Upper lobe of left lung (tissue), 6 donors: ENCODE data around the gene CDKN2AIP. TPM values are rescaled to one million over a fixed set of nuclear protein-coding genes. Genes with fewer than 3 reads are reported as not detected.

ENCODE experiments used
- ATAC-seq, 2 donors: fragments of 200-7000 bp; cut with Tn5 transposase; one replicate each; pipeline ENCODE4 v1.9.1; 2022; ENCODE audit warnings: mild to moderate bottlenecking in 2 of 2, moderate library complexity in 2 of 2; ENCODE audit not compliant: low FRiP score in 2 of 2
- DNase-seq, 2 donors: peaks; one replicate each; pipeline ENCODE4 v3.0.0-alpha.2; 2019 to 2020
- H3K27ac ChIP-seq, 4 donors: fragments of 200-600 bp; sonication (generic); one replicate each; pipeline ENCODE4 v1.5.1; 2016 to 2019
- H3K27me3 ChIP-seq, 4 donors: fragments of 200-600 bp; sonication (generic); one replicate each; pipeline ENCODE4 v1.5.1; 2017 to 2019
- H3K36me3 ChIP-seq, 4 donors: fragments of 200-600 bp; sonication (generic); one replicate each; pipeline ENCODE4 v1.5.1; 2016 to 2019
- H3K4me1 ChIP-seq, 4 donors: fragments of 200-600 bp; sonication (generic); one replicate each; pipeline ENCODE4 v1.5.1; 2018 to 2019
- H3K4me3 ChIP-seq, 4 donors: fragments of 200-600 bp; sonication (generic); one replicate each; pipeline ENCODE4 v1.5.1; 2017 to 2019; ENCODE audit warnings: mild to moderate bottlenecking in 2 of 4, moderate library complexity in 1 of 4
- H3K9me3 ChIP-seq, 4 donors: fragments of 200-600 bp; sonication (generic); one replicate each; pipeline ENCODE4 v1.5.1; 2018 to 2019
- CTCF ChIP-seq, 6 experiments: fragments of 450-650 bp in 4 of 6; fragments of 200-600 bp in 2 of 6; sonication (generic) in 2 of 6; IDR thresholded peaks; one replicate each; pipeline ENCODE4 v1.5.1; 2016 to 2019; ENCODE audit warnings: antibody characterized with exemption in 6 of 6
- EP300 ChIP-seq, 4 donors: sonication (generic); formaldehyde crosslinking; IDR thresholded peaks; one replicate each; pipeline ENCODE4 v1.5.1; 2017; ENCODE audit warnings: antibody characterized with exemption in 4 of 4, control low read depth in 2 of 4
- POLR2A ChIP-seq, 4 donors: fragments of 450-650 bp; IDR thresholded peaks; one replicate each; pipeline ENCODE4 v1.5.1; 2016 to 2017; ENCODE audit warnings: antibody characterized with exemption in 4 of 4, mild to moderate bottlenecking in 2 of 4
- POLR2AphosphoS5 ChIP-seq, 2 donors: sonication (generic); formaldehyde crosslinking; IDR thresholded peaks; one replicate each; pipeline ENCODE4 v1.5.1; 2017; ENCODE audit warnings: antibody characterized with exemption in 2 of 2
- WGBS, 2 donors: methylation state at CpG; one replicate each; pipeline ENCODE4 v1.1.5; 2017 to 2018; 5-methylcytosine and 5-hydroxymethylcytosine counted together
- total RNA-seq, 6 donors: library from RNA; depleted of rRNA in 4 of 6; stranded (reverse); fragments of >200 nt in 4 of 6; gene quantifications; one replicate each; pipeline versions ENCODE4 v1.1.0 to v1.2.1, GENCODE V29; 2016 to 2021
- donor health status: DM: no; HTN: no; CAD: no; lungs with moderate emphysema.
- donor health status: DM: no; HTN: yes; CAD: no; lungs with severe emphysema.

CDKN2AIP gene
- total RNA-seq, 6 donors from 2014 or later = 7.8 to 25.7 (median 15.6) TPM

- DNase-seq (no peak), ATAC-seq (no peak)
- 89 to 100% methylated on average over 3 of the region's 3 CpGs for WGBS, 2 donors
- Histone ChIP-seq H3K27me3 (no peaks in the 10 kb centered on the region), H3K36me3 (no peaks in the 10 kb centered on the region), H3K9me3 (no peaks in the 10 kb centered on the region), H3K4me1 (peaks cover 0 to 5% (median 0%) of the 10 kb centered on the region in 4 donors), H3K27ac (no peak overlapping the region), H3K4me3 (no peak overlapping the region)
- TF ChIP-seq POLR2A (IDR thresholded peaks at IDR 0.05) (no peak), POLR2AphosphoS5 (IDR thresholded peaks at IDR 0.05) (no peak), EP300 (IDR thresholded peaks at IDR 0.05) (no peak), CTCF (IDR thresholded peaks at IDR 0.05) (no peak)
Observed at GRCh38 chr4:183467246-183467645, 22.8 kb downstream of the CDKN2AIP start.

- TF ChIP-seq EP300 (IDR thresholded peaks at IDR 0.05) (no peak), POLR2A (IDR thresholded peaks at IDR 0.05) (no peak)
- Histone ChIP-seq H3K27ac (no peak overlapping the region), H3K9me3 (no peaks in the 10 kb centered on the region), H3K4me1 (peaks cover 0 to 7% (median 0%) of the 10 kb centered on the region in 4 donors), H3K36me3 (no peaks in the 10 kb centered on the region), H3K27me3 (no peaks in the 10 kb centered on the region), H3K4me3 (no peak overlapping the region)
- ATAC-seq = no peak
- no peak for DNase-seq
- WGBS, 2 donors = 71 to 73% methylated on average over 7 of the region's 7 CpGs
Observed at GRCh38 chr4:183468210-183469095, 24.0 kb downstream of the CDKN2AIP start.

GRCh38 chr4:183469285-183469684, 24.8 kb downstream of the CDKN2AIP start:
- Histone ChIP-seq H3K9me3 (no peaks in the 10 kb centered on the region), H3K4me3 (no peak overlapping the region), H3K4me1 (peaks cover 0 to 7% (median 0%) of the 10 kb centered on the region in 4 donors), H3K27ac (no peak overlapping the region), H3K27me3 (no peaks in the 10 kb centered on the region), H3K36me3 (no peaks in the 10 kb centered on the region)
- DNase-seq (no peak), ATAC-seq (no peak)
- no peak for TF ChIP-seq POLR2AphosphoS5 (IDR thresholded peaks at IDR 0.05)
- TF ChIP-seq POLR2A (IDR thresholded peaks at IDR 0.05) = no peak
- TF ChIP-seq CTCF (IDR thresholded peaks at IDR 0.05) = no peak
- no peak for TF ChIP-seq EP300 (IDR thresholded peaks at IDR 0.05)
- WGBS, 2 donors = 86 to 91% methylated on average over 1 of the region's 1 CpG

GRCh38 chr4:183469936-183470335, 25.5 kb downstream of the CDKN2AIP start:
- 58 to 77% methylated on average over 2 of the region's 2 CpGs for WGBS, 2 donors

More at GRCh38 chr4:183469936-183470335, 25.5 kb downstream of the CDKN2AIP start:
- TF ChIP-seq EP300 (IDR thresholded peaks at IDR 0.05) (no peak), POLR2A (IDR thresholded peaks at IDR 0.05) (no peak), POLR2AphosphoS5 (IDR thresholded peaks at IDR 0.05) (no peak), CTCF (IDR thresholded peaks at IDR 0.05) (no peak)
- Histone ChIP-seq H3K4me1 (peaks cover 0 to 7% (median 0%) of the 10 kb centered on the region in 4 donors), H3K27ac (no peak overlapping the region), H3K4me3 (no peak overlapping the region), H3K36me3 (no peaks in the 10 kb centered on the region), H3K27me3 (no peaks in the 10 kb centered on the region), H3K9me3 (no peaks in the 10 kb centered on the region)
- ATAC-seq (no peak), DNase-seq (no peak)
